ENCODE measurements around the gene DNAH14. TPM values are rescaled to one million over a fixed set of nuclear protein-coding genes. Genes with fewer than 3 reads are reported as not detected.
"Not testable (repeated sequence)": the region's sequence is repeated elsewhere in the genome, so short reads cannot be mapped to it uniquely, and the experiment has no call there.

Gene DNAH14
- total RNA-seq, 1 experiment from 2014 or later: 69.7 TPM

- no peak overlapping the region for H3K27ac Mint-ChIP-seq (ENCODE audit: low read depth, unreplicated experiment)
- H3K36me3 Mint-ChIP-seq (ENCODE audit: insufficient read depth, unreplicated experiment): peaks cover 1% of the 10 kb centered on the region
- H3K27me3 Mint-ChIP-seq (ENCODE audit: insufficient read depth, unreplicated experiment): no peaks in the 10 kb centered on the region
- no peak overlapping the region for H3K4me3 Mint-ChIP-seq (ENCODE audit: unreplicated experiment)
- CTCF ChIA-PET: interaction anchor here (0.6 kb wide), 1 partner anchor 651 kb away, joined by 4 read pairs; no protein-coding TSS in a partner anchor
- peaks cover 17% of the 10 kb centered on the region for H3K9me3 Mint-ChIP-seq (ENCODE audit: unreplicated experiment)
- intact Hi-C loops (cut with micrococcal nuclease): no loop called here
- TF ChIP-seq CTCF (IDR thresholded peaks at IDR 0.05; ENCODE audit: unreplicated experiment): no peak
- H3K4me1 Mint-ChIP-seq (ENCODE audit: insufficient read depth, unreplicated experiment): no peaks in the 10 kb centered on the region
- no TSS peak for BruUV-seq (replicated peaks)
- DNase-seq (ENCODE audit: unreplicated experiment): no peak
- POLR2A ChIA-PET: interaction anchor here (0.7 to 1.3 kb wide), 2 partner anchors 9 kb away, joined by 3 read pairs; no protein-coding TSS in a partner anchor
Measured at GRCh38 chr1:224980181-224980580, 50.7 kb downstream of the DNAH14 start.

- H3K27ac Mint-ChIP-seq (ENCODE audit: low read depth, unreplicated experiment); intact Hi-C loops (cut with micrococcal nuclease); H3K27me3 Mint-ChIP-seq (ENCODE audit: insufficient read depth, unreplicated experiment); H3K36me3 Mint-ChIP-seq (ENCODE audit: insufficient read depth, unreplicated experiment); POLR2A ChIA-PET; H3K4me3 Mint-ChIP-seq (ENCODE audit: unreplicated experiment); DNase-seq (ENCODE audit: unreplicated experiment); BruUV-seq (replicated peaks); H3K4me1 Mint-ChIP-seq (ENCODE audit: insufficient read depth, unreplicated experiment): not testable (repeated sequence)
- CTCF ChIA-PET: interaction anchor here (1.2 kb wide), 1 partner anchor 130 kb away, joined by 3 read pairs; no protein-coding TSS in a partner anchor
- peaks cover 17% of the 10 kb centered on the region for H3K9me3 Mint-ChIP-seq (ENCODE audit: unreplicated experiment)
Measured at GRCh38 chr1:224981922-224982354, 52.5 kb downstream of the DNAH14 start.

GRCh38 chr1:224988042-224988441 lies 58.6 kb downstream of the DNAH14 start:
- no TSS peak for BruUV-seq (replicated peaks)
- Mint-ChIP-seq H3K27me3 (ENCODE audit: insufficient read depth, unreplicated experiment) (no peaks in the 10 kb centered on the region), H3K36me3 (ENCODE audit: insufficient read depth, unreplicated experiment) (no peaks in the 10 kb centered on the region), H3K9me3 (ENCODE audit: unreplicated experiment) (peaks cover 21% of the 10 kb centered on the region), H3K4me1 (ENCODE audit: insufficient read depth, unreplicated experiment) (no peaks in the 10 kb centered on the region), H3K4me3 (ENCODE audit: unreplicated experiment) (no peak overlapping the region), H3K27ac (ENCODE audit: low read depth, unreplicated experiment) (no peak overlapping the region)
- ChIA-PET CTCF (no interaction called here), POLR2A (no interaction called here)
- no peak for TF ChIP-seq CTCF (IDR thresholded peaks at IDR 0.05; ENCODE audit: unreplicated experiment)
- intact Hi-C loops (cut with micrococcal nuclease): no loop called here
- DNase-seq (ENCODE audit: unreplicated experiment): no peak

- intact Hi-C loops (cut with micrococcal nuclease): no loop called here
- no peaks in the 10 kb centered on the region for H3K36me3 Mint-ChIP-seq (ENCODE audit: insufficient read depth, unreplicated experiment)
- no TSS peak for BruUV-seq (replicated peaks)
- DNase-seq (ENCODE audit: unreplicated experiment): no peak
- POLR2A ChIA-PET: interaction anchor here (1.0 to 1.4 kb wide), 2 partner anchors 9 to 12 kb away, joined by 3 to 4 read pairs; no protein-coding TSS in a partner anchor
- no peak overlapping the region for H3K27ac Mint-ChIP-seq (ENCODE audit: low read depth, unreplicated experiment)
- H3K4me1 Mint-ChIP-seq (ENCODE audit: insufficient read depth, unreplicated experiment): no peaks in the 10 kb centered on the region
- peaks cover 5% of the 10 kb centered on the region for H3K9me3 Mint-ChIP-seq (ENCODE audit: unreplicated experiment)
- TF ChIP-seq CTCF (IDR thresholded peaks at IDR 0.05; ENCODE audit: unreplicated experiment): no peak
- CTCF ChIA-PET: interaction anchor here (0.8 kb wide), 1 partner anchor 10 kb away, joined by 3 read pairs; no protein-coding TSS in a partner anchor
- no peak overlapping the region for H3K4me3 Mint-ChIP-seq (ENCODE audit: unreplicated experiment)
- no peaks in the 10 kb centered on the region for H3K27me3 Mint-ChIP-seq (ENCODE audit: insufficient read depth, unreplicated experiment)
Measured at GRCh38 chr1:224989615-224990014, 60.1 kb downstream of the DNAH14 start.

- H3K4me1 Mint-ChIP-seq (ENCODE audit: insufficient read depth, unreplicated experiment); H3K4me3 Mint-ChIP-seq (ENCODE audit: unreplicated experiment); intact Hi-C loops (cut with micrococcal nuclease); CTCF ChIA-PET; H3K27ac Mint-ChIP-seq (ENCODE audit: low read depth, unreplicated experiment); H3K27me3 Mint-ChIP-seq (ENCODE audit: insufficient read depth, unreplicated experiment); H3K36me3 Mint-ChIP-seq (ENCODE audit: insufficient read depth, unreplicated experiment); DNase-seq (ENCODE audit: unreplicated experiment); BruUV-seq (replicated peaks); POLR2A ChIA-PET: not testable (repeated sequence)
- peaks cover 13% of the 10 kb centered on the region for H3K9me3 Mint-ChIP-seq (ENCODE audit: unreplicated experiment)
Measured at GRCh38 chr1:224991550-224991949, 62.1 kb downstream of the DNAH14 start.
